Adipose tissue (tissue), 3 donors: Measurements from ENCODE around the gene STMP1. TPM values are rescaled to one million over a fixed set of nuclear protein-coding genes. Genes with fewer than 3 reads are reported as not detected.
"Not testable (repeated sequence)": the region's sequence is repeated elsewhere in the genome, so short reads cannot be mapped to it uniquely, and the experiment has no call there.

Experiments
- H3K27ac ChIP-seq: one replicate; pipeline ENCODE4 v1.5.1; 2013; ENCODE audit warnings: low read depth, low read length
- WGBS, 3 donors: extraction: QIAGEN DNeasy Blood & Tissue Kit; methylation state at CpG; one replicate each; pipeline ENCODE4 v1.1.7; 2013; 5-methylcytosine and 5-hydroxymethylcytosine counted together
- polyA plus RNA-seq, 3 donors: library from polyadenylated mRNA; stranded (reverse); fragments of 200-250 nt; gene quantifications; one replicate each; pipeline ENCODE4 v1.2.3, GENCODE V29; 2013
- donor health status: healthy with polysubstance abuse.
- donor health status: Bipolar disorder and iron deficiency.
- donor health status: healthy.

The STMP1 gene
- 10 to 100 TPM; 10.2 to 45.1 (median 14.1) TPM for polyA plus RNA-seq

DNA sequence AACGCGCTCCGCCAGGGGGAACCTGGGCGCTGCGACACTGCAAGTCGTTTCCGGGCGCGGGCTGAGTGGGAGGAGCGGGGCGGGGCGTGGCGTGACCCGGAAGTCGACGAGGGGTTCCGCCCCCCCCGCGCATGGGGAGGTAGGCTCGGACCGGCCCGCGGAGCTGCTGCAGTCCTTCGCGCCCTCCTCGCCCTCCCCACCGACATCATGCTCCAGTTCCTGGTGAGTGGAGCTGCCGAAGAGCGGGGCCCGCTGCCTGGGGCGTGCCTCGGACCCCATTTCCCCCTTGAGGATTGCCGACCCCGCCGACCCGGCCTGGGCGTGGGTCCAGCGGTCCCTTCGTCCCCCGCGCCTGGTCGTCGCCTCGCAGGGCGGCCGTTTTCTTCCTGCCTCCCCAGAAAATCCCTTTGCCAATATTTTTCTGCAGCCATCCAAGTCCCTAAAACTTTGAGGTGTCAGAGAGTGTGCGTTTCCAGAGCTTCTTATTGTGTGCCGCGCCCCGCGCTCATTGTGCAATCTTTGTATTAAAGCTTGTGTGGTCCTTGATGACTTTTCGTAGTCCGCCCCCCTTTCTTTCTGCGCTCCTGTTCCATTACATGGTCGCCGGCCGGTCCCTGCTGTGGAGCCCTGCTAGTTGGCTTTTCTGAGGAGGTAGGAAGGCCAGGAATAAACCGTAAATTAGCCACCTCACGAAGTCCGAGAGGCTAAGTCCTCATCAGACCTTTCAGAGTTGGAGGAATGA is at the start of gene STMP1:
STMP1 (plus strand) TSS at position 142 of the 742 bp plus-strand sequence.
- WGBS, 3 donors: 0 to 1% (median 0%) methylated on average over 50 to 60 of the region's 60 CpGs
- peak within 1 kb of the TSS; percentile 82 for H3K27ac ChIP-seq

DNA sequence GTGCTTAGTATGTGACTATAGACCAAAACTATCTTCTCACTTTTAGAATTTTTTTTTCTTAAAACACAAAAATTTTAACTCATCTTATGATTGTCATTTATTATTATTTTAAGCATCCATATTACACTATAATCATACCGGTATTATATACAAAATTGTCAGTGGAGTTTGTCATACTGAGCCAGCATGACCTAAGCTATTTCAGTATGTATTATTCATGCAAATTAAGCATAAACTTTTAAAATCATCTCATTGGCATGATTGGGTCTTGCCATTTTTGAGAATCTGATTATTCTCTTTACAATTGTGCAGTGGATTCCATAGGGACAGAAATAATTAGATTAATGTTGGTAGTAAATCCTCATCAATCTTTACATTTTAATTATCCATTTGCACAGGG is 46.2 kb upstream of the STMP1 start:
- 94 to 98% (median 97%) methylated on average over 1 of the region's 1 CpG for WGBS, 3 donors
- no peak overlapping the region for H3K27ac ChIP-seq

DNA sequence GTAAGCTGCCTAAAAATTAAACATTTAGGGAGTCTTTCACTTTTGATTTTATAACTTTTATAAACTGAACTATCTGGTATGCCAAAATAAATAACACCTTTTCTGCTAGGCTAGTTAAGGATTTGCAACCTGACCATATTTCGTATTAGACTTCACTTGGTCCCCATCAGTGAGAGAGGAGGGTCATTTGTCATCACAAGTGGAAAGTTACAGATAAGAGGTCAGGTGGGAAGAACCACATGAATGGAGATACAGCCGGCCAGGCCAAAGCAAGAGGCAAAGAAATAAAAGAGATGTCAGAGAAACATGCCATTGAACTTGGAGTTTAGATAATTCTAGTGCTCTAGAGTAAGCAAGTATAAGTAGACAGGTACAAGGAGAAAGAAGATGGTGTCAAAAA is 44.5 kb upstream of the STMP1 start:
- no peak overlapping the region for H3K27ac ChIP-seq
- WGBS, 3 donors: 65 to 79% (median 66%) methylated on average over 2 of the region's 2 CpGs

DNA sequence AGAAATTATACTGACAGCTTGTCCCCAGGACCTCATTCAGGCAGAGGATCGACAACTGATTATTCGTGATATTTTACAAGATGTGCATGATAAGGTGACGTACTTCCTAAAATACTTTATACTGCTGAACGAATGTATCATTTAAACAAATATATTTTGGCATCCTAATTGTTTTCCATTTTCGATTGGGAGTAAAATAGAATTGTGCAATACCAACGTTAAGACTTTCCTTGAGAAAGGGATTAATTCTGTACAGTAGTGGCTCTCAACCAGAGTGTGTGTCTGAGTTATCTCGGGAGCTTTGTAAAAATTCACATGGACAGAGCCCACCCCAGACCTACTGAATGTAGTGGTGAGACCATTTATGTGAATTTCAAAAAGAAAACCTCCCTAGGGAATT is 43.8 kb upstream of the STMP1 start:
- 79 to 82% (median 81%) methylated on average over 7 of the region's 7 CpGs for WGBS, 3 donors
- H3K27ac ChIP-seq: no peak overlapping the region

DNA sequence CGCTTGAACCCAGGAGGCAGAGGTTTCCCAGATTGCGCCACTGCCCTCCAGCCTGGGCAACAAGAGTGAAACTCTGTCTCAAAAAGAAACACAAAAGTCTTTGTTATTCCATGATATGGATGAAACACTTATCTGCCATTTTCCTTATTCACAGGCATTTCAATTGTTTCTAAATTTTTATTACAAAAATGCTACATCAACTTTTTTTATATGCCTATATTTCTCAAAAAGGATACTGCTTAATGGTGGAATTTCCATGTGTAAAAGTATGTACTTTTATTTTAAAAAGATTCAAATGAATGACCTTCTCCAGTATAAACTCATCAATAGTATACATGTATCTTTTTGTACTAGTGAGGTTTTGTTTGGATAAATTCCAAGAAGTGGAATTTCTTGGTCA is 41.9 kb upstream of the STMP1 start:
- 94 to 100% (median 96%) methylated on average over 2 of the region's 2 CpGs for WGBS, 3 donors
- no peak overlapping the region for H3K27ac ChIP-seq

DNA sequence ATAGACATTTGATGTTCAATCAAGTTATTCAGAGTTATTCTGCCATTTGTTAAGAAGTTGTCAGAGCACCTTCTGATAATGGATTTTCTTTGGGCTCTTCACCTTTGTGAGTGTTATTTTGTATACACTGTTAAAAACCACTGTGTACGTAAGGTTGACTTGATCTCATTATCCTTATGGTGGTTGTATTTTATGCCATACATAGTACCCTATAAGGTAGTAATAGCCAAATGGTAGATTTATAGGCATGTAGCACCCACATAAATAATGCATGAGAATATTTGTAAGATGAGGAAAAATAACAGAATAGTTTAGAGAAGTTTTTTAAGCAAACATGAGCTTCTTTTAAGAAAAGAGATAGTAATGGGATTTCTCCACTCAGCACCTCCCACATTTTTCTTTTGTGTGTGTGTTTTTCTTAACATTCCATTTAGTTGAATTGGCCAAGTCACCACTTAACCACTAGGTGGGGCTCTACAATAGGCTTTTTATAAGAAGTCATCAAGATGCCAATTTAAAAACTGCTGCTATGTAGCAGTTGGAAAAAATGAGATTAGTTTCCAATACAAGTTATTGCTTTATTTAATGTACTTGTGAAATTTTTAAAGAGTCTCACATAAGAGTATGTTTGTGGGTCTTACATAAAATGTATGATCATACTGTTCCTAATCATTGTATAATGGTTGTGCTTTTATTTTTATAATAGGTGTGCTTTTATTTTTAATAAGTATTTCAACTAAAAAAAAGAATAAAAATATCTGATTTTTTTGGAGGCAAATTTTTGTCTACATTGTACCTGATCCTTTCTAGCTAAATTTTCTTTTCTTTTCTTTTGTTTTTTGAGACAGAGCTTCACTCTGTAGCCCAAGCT is 41.1 kb upstream of the STMP1 start:
- 48 to 83% (median 76%) methylated on average over 1 of the region's 1 CpG for WGBS, 3 donors
- no peak overlapping the region for H3K27ac ChIP-seq

DNA sequence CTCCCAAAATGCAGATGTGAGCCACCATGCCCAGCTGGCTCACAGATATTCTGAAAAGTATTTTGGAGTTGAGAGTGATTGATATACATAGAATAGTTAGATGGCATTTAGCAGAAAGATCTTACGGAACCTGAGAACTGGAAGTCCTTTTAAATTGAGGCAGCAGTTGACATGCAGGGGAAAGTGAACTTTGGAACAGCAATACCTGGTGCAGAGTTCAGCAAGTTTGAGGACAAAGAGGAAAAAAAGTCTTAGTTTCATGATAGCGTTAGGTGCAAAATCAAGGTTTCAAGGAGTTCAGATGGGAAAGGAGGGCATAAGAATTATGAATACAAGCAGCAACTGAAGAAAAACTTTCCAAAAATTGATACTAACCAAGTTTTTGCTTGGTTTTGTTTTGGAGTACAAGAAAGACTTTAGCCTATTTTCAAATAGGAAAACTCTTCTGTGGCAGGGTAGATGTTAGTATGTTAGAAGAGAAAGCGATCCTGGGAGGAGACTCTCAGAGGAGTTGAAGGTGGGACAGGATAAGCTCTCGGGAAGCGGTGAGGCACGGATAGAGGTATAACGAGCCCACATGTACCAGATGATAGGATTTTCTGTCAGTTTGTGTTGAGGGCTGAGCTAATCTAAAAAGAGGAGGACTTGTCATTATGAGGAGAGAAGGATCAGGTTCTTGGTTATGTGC is 28.0 kb upstream of the STMP1 start:
- H3K27ac ChIP-seq: no peak overlapping the region
- WGBS, 3 donors: 96 to 97% (median 97%) methylated on average over 7 of the region's 7 CpGs

DNA sequence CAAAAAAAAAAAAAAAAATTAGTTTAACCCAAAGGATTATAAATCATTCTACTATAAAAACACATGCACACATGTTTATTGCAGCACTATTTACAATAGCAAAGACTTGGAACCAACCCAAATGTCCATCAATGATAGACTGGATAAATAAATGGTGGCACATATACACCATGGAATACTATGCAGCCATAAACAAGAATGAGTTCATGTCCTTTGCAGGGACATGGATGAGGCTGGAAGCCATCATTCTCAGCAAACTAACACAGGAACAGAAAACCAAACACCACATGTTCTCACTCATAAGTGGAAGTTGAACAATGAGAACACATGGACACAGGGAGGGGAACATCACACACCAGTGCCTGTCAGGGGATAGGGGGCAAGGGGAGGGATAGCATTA is 22.6 kb upstream of the STMP1 start:
- H3K27ac ChIP-seq: not testable (repeated sequence)

DNA sequence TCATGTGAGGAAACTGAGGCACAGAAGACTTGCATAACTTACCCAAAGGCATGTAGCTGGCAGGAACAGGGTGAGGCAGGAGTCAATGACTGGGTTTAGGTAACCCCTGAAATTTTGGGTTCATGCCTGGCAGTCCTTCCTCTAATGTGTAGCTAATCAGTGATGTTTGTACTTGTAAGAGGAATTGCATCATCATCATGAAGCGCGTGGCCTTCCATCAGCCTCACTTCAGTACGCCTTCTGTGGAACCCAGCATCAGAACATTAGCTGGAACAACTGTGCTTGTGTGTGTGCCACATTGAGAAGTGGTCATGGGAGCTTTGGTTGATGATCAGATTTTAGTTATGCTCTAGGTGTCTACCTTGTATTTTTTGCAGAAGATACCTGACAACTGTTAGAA is 18.2 kb upstream of the STMP1 start:
- no peak overlapping the region for H3K27ac ChIP-seq
- 62 to 91% (median 68%) methylated on average over 3 of the region's 3 CpGs for WGBS, 3 donors

DNA sequence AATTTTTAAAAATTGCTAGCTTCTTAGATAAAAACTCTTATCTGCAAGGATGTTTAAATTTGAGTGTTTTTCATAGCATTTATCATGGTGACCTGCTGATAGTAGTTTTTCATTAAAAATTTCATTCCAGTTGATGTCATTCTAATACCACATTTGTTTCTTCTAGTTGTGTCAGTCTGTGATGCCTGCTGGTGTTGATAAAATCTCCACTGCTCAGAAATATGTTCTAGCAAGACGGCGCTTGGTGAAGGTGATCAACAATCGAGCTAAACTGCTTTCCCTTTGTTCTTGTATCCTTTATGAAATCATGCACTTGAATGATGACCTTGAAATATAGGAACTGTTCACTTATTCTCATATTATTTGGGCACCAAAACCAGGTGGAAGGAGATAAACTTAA is 17.6 kb upstream of the STMP1 start:
- 72 to 79% (median 75%) methylated on average over 3 of the region's 3 CpGs for WGBS, 3 donors
- no peak overlapping the region for H3K27ac ChIP-seq

DNA sequence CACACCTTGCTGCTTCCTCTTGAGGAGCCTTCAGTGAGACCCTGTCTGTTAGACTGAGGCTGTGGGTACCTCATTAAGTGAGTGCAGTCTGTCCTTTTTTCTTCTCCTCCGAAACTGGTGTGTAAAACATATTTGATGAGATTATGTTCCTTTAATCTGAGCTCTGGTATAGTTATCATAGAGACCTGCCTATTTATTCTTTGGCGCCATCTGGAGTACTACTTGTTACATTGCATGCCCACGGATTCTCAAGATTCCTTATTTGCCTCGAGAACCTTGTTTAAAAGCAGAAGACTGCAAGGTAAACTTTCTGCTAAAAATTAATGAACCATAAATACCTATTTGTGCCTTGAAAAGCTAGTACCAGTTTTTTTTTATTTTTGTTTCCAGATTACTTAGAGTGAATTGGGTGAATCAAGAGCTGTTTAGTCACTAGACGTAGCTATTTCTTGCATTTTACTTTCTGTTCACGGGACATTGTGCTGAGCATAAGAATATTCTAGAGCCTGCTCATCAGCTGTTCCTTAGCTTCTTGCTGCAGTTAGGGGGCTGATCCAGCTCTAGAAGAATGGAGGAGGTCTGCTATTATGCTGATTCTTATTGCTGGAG is 16.9 kb upstream of the STMP1 start:
- 41 to 49% (median 47%) methylated on average over 6 of the region's 6 CpGs for WGBS, 3 donors
- no peak overlapping the region for H3K27ac ChIP-seq

DNA sequence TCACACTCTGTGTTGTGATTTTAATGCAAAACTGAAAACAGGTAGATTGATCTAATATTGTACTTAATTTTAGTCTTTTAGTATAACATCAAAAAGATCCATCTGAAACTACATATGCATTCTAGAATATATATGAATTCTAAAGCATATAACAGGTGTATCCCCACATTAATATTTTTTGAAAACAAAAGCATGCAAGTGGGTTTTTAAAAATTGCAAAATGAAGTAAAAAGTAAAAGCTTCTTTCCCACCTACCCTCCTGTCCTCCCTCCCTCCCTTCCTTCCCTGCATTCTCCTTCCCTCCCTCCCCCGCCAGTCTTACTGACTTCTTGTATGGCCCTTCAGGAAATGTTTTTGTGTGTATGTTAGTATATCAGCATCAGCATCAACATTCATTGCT is 14.6 kb upstream of the STMP1 start:
- no peak overlapping the region for H3K27ac ChIP-seq
- WGBS, 3 donors: 83 to 94% (median 90%) methylated on average over 1 of the region's 1 CpG

DNA sequence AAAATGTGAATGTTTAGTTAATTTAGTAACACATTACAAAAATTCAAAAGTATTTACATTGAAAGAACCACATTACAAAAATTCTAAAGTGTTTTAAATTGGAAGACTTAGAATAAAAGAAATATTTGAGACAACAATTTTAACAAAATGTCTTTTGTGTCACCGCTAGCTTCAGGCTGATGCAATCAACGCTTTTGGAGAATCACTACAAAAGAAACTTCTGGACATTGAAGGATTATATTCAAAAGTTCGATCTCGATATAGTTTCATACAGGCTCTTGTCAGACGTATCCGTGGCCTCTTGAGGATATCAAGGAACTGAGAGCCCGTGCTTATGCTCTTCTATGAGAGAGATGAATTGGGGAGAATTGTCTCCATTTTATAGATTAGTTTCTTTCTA is 14.1 kb upstream of the STMP1 start:
- 86 to 96% (median 94%) methylated on average over 7 of the region's 7 CpGs for WGBS, 3 donors

DNA sequence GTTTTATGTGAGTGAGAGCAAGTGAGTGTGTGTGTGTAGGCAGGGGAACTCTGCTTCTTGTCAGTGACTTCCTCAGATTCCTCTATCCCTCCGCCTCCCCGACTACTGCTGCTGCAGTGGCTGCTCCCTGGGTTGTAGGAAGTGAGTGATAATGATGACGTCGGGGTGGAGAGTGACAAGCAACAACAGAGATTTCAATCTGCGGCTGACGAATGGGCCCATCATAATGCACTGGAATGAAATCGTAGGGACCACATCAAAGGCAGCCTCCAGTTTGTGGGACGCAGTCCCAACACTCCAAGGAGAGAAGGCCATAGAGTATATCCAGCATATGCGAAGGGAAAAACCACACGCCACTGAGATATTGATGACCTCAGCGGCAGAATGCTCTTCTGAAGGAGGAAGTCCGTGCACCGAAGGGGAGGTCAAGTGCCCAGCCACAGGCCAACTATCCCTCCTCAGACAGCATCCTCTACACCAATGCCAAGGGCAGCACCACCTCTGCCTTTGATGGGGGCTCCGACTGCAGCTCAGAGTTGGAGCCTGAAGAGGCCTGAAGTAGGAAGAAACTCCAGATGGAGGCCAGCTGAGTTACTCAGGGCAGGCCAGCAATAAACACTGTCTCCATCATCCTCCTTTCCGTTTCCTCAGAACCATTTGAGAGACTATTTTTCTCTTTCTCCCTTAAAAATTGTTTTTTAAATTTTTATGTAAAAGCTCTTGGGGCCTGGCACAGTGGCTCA is 11.3 kb upstream of the STMP1 start:
- no peak overlapping the region for H3K27ac ChIP-seq
- WGBS, 3 donors: 74 to 77% (median 74%) methylated on average over 15 of the region's 15 CpGs

More for the DNA sequence above, 14.1 kb upstream of the STMP1 start:
- no peak overlapping the region for H3K27ac ChIP-seq

DNA sequence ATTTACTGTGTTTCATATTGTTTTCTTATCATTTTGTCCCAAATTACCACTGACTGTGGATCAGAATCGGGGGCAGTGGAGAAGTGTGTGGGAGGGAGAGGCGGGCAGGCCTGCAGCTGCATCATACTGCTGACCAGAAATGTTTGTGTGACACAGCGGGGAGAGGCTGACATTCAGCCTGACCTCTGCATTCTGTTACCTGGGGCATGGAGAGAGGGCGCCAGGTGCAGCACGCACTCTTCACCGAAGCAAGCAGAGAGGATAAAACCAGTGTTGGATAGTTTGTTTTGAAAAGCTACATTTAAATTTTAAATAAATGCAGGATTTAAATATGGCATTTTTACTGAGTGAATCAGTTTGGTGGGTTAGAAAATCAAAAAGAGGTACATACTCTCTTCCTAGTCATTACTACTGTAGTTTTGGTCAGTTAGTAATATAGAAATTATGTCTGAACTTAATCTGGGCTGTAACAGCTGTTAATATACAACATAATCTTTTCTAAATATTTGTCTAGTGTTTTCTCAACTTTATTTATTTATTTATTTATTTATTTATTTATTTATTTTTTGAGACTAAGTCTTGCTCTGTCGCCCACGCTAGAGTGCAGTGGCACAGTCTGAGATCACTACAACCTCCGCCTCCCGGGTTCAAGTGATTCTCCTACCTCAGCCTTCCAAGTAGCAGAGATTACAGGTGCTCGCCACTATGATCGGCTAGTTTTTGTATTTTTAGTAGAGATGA is 8.8 kb upstream of the STMP1 start:
- WGBS, 3 donors: 83 to 90% (median 88%) methylated on average over 12 of the region's 12 CpGs
- H3K27ac ChIP-seq: no peak overlapping the region

DNA sequence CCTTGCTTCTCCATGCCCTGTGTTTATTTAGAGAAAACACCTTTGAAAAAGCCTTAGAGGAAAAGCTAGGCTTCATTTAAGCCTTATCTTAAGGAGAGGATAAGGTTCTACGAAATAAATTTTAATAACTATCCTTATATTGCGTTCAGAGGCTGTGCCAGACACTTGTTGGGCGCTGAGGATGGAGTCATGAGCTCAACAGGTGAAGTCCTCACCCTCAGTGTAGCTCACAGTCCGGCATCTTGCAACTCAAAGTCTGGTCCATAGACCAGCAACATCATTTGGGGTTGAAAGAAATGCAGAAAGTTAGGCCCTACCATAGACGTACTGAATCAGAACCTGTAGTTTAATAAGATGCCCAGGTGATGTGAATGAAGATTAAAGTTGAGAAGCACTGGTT is 3.8 kb upstream of the STMP1 start:
- WGBS, 3 donors: 86 to 94% (median 93%) methylated on average over 5 of the region's 5 CpGs
- no peak overlapping the region for H3K27ac ChIP-seq

DNA sequence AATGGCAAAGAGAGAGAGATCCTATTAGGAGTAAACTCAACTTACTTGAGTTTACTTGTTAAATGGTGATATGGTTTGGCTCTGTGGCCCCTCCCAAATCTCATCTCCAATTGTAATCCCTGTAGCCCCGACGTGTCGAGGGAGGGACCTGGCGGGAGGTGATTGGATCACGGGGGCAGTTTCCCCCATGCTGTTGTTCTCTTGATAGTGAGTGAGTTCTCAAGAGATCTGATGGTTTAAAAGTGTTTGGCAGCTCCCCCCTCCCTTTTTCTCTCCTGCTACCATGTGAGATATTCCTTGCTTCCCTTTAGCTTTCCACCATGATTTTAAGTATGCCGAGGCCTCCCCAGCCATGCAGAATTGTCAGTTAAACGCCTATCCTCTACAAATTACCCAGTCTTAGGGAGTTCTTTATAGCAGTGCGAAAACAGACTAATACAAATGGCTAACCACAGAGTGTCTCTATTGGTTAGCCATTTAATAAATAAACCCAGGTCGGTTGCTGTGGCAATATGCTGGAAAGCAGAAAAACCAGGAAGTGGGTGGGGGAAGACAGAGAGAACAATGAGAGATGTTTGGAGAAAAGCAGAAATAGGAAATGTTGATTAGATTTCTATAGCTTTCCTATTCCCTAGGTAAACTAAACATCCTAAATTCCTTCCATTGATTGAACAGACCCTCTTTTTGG is 3.0 kb upstream of the STMP1 start:
- H3K27ac ChIP-seq: no peak overlapping the region
- 70 to 74% (median 74%) methylated on average over 9 of the region's 9 CpGs for WGBS, 3 donors
